GM23248 (cell line): Measurements from ENCODE around the gene FGD2. TPM values are rescaled to one million over a fixed set of nuclear protein-coding genes. Genes with fewer than 3 reads are reported as not detected.

Experiments used
- DNase-seq: peaks from one replicate; pipeline ENCODE4 v3.0.0-alpha.2; 2015
- H2AFZ ChIP-seq: fragments of 200-600 bp; sonication (generic); 2 replicates; pipeline ENCODE4 v1.6.1; 2016; ENCODE audit warnings: antibody characterized with exemption
- H3F3A ChIP-seq: fragments of 200-600 bp; sonication (generic); 2 replicates; pipeline ENCODE4 v1.6.1; 2016; ENCODE audit warnings: mild to moderate bottlenecking, antibody characterized with exemption, mixed run types; ENCODE audit not compliant: insufficient read depth
- H3K27ac ChIP-seq: fragments of 200-600 bp; sonication (generic); 2 replicates; pipeline ENCODE4 v1.5.1; 2016; ENCODE audit warnings: mild to moderate bottlenecking
- H3K27me3 ChIP-seq: fragments of 200-600 bp; sonication (generic); replicated peaks from 2 replicates; pipeline ENCODE4 v1.6.1; 2016; ENCODE audit warnings: mild to moderate bottlenecking; ENCODE audit not compliant: insufficient read depth
- H3K36me3 ChIP-seq: fragments of 200-600 bp; sonication (generic); 2 replicates; pipeline ENCODE4 v1.6.1; 2016; ENCODE audit warnings: low read depth, mild to moderate bottlenecking
- H3K4me1 ChIP-seq: fragments of 200-600 bp; sonication (generic); 2 replicates; pipeline ENCODE4 v1.6.1; 2016; ENCODE audit warnings: mild to moderate bottlenecking; ENCODE audit not compliant: insufficient read depth
- H3K4me2 ChIP-seq: fragments of 200-600 bp; sonication (generic); one replicate; pipeline ENCODE4 v1.6.1; 2016; ENCODE audit warnings: mild to moderate bottlenecking; ENCODE audit not compliant: unreplicated experiment
- H3K4me3 ChIP-seq: fragments of 200-600 bp; sonication (generic); 2 replicates; pipeline ENCODE4 v1.5.1; 2016; ENCODE audit warnings: mild to moderate bottlenecking
- H3K79me2 ChIP-seq: fragments of 200-600 bp; sonication (generic); 2 replicates; pipeline ENCODE4 v1.6.1; 2016; ENCODE audit warnings: mild to moderate bottlenecking; ENCODE audit not compliant: insufficient read depth
- H3K9ac ChIP-seq: fragments of 200-600 bp; sonication (generic); 2 replicates; pipeline ENCODE4 v1.6.1; 2016; ENCODE audit warnings: mild to moderate bottlenecking
- H3K9me2 ChIP-seq: fragments of 200-600 bp; sonication (generic); 2 replicates; pipeline ENCODE4 v1.6.1; 2016; ENCODE audit warnings: mixed run types, mild to moderate bottlenecking, moderate library complexity; ENCODE audit not compliant: insufficient read depth
- H3K9me3 ChIP-seq: fragments of 200-600 bp; sonication (generic); one replicate; pipeline ENCODE4 v1.6.1; 2017; ENCODE audit warnings: low read depth
- H4K20me1 ChIP-seq: fragments of 200-600 bp; sonication (generic); 2 replicates; pipeline ENCODE4 v1.6.0; 2016; ENCODE audit not compliant: insufficient read depth
- EZH2 ChIP-seq: fragments of 200-600 bp; sonication (generic); IDR thresholded peaks from 2 replicates; pipeline ENCODE4 v1.6.1; 2018; ENCODE audit warnings: antibody characterized with exemption, mild to moderate bottlenecking; ENCODE audit not compliant: insufficient read depth, poor library complexity, severe bottlenecking
- EZH2phosphoT487 ChIP-seq: fragments of 200-600 bp; sonication (generic); IDR thresholded peaks from 2 replicates; pipeline ENCODE4 v1.6.1; 2018; ENCODE audit warnings: antibody characterized with exemption, moderate library complexity, mild to moderate bottlenecking, low read depth; ENCODE audit not compliant: insufficient read depth
- WGBS, 2 experiments: methylation state at CpG; one replicate each; pipeline ENCODE4 v1.1.6; 2015 to 2017; ENCODE audit warnings: low lambda C conversion rate in 2 of 2, low coverage in 1 of 2; ENCODE audit errors: missing lambda C conversion rate in 2 of 2; 5-methylcytosine and 5-hydroxymethylcytosine counted together
- in situ Hi-C: fragments of 300-500 bp; cut with MboI; formaldehyde crosslinking; loops from 2 replicates; pipeline ENCODE4 v1.15.0; 2020
- polyA plus RNA-seq: library from polyadenylated mRNA; unstranded; fragments of >200 nt; fragmentation: Nextera tagmentation; extraction: Ambion mirVana; gene quantifications from 2 replicates; pipeline ENCODE4 v1.2.1, GENCODE V29; 2016
- total RNA-seq: library from RNA; depleted of rRNA; stranded (reverse); fragments of >200 nt; shearing (Covaris generic); gene quantifications from 2 replicates; pipeline ENCODE4 v1.2.3, GENCODE V29; 2014

FGD2 gene
- total and polyA plus RNA-seq, 2 experiments from 2014 or later: not detected

- Histone ChIP-seq H3K4me2 (no peak overlapping the region), H3K27ac (no peak overlapping the region), H4K20me1 (no peaks in the 10 kb centered on the region), H3K9me2 (no peaks in the 10 kb centered on the region), H3K79me2 (no peaks in the 10 kb centered on the region), H3K4me3 (no peak overlapping the region), H3F3A (peaks cover 6% of the 10 kb centered on the region; the same call in 1 of the 2 replicates), H3K9ac (no peak overlapping the region), H3K9me3 (no peaks in the 10 kb centered on the region), H3K4me1 (0 out of 2 replicates have a peak, but pooled peaks cover 2% of the 10 kb centered on the region), H3K27me3 (no peaks in the 10 kb centered on the region), H2AFZ (no peak overlapping the region), H3K36me3 (no peaks in the 10 kb centered on the region)
- WGBS, 2 experiments: 89 to 92% methylated on average over 11 of the region's 11 CpGs
- in situ Hi-C loops: loop anchor here (10.0 kb wide), 1 partner anchor 121 kb away; the partner anchor contains the start of gene PIM1
- no peak for DNase-seq
- TF ChIP-seq EZH2phosphoT487 (no peak), EZH2 (no peak)
Measured at GRCh38 chr6:37054171-37054570, 48.7 kb downstream of the FGD2 start.

- 80 to 84% methylated on average over 9 of the region's 9 CpGs for WGBS, 2 experiments
- in situ Hi-C loops: loop anchor here (10.0 kb wide), 1 partner anchor 120 kb away; the partner anchor contains the start of gene PIM1
- Histone ChIP-seq H3K4me3 (no peak overlapping the region), H3K27me3 (no peaks in the 10 kb centered on the region), H3F3A (peaks cover 7% of the 10 kb centered on the region; the same call in 1 of the 2 replicates), H3K9me3 (no peaks in the 10 kb centered on the region), H3K4me2 (no peak overlapping the region), H3K79me2 (no peaks in the 10 kb centered on the region), H2AFZ (no peak overlapping the region), H4K20me1 (no peaks in the 10 kb centered on the region), H3K27ac (no peak overlapping the region), H3K36me3 (no peaks in the 10 kb centered on the region), H3K9me2 (no peaks in the 10 kb centered on the region), H3K4me1 (peaks cover 4% of the 10 kb centered on the region), H3K9ac (no peak overlapping the region)
- TF ChIP-seq EZH2phosphoT487 (no peak), EZH2 (no peak)
- no peak for DNase-seq
Measured at GRCh38 chr6:37054580-37054979, 49.1 kb downstream of the FGD2 start.

GRCh38 chr6:37056112-37056403 is 50.6 kb downstream of the FGD2 start:
- H3K27ac ChIP-seq: no peak overlapping the region
- H4K20me1 ChIP-seq: no peaks in the 10 kb centered on the region
- no peaks in the 10 kb centered on the region for H3K9me2 ChIP-seq
- no peaks in the 10 kb centered on the region for H3K27me3 ChIP-seq
- H3K9ac ChIP-seq: no peak overlapping the region
- WGBS, 2 experiments: 88 to 95% methylated on average over 8 of the region's 8 CpGs
- peaks cover 16% of the 10 kb centered on the region; the same call in 1 of the 2 replicates for H3F3A ChIP-seq
- TF ChIP-seq EZH2phosphoT487 (no peak), EZH2 (no peak)
- H3K4me1 ChIP-seq: peaks cover 13% of the 10 kb centered on the region
- H2AFZ ChIP-seq: no peak overlapping the region
- in situ Hi-C loops: loop anchor here (10.0 kb wide), 1 partner anchor 119 kb away; the partner anchor contains the start of gene PIM1
- H3K79me2 ChIP-seq: no peaks in the 10 kb centered on the region
- H3K4me2 ChIP-seq: no peak overlapping the region
- no peaks in the 10 kb centered on the region for H3K9me3 ChIP-seq
- H3K4me3 ChIP-seq: no peak overlapping the region
- H3K36me3 ChIP-seq: no peaks in the 10 kb centered on the region
- no peak for DNase-seq

GRCh38 chr6:37056439-37057127 is 51.1 kb downstream of the FGD2 start:
- peak; percentile 48 for DNase-seq
- no peaks in the 10 kb centered on the region for H3K9me2 ChIP-seq
- H2AFZ ChIP-seq: no peak overlapping the region
- H3F3A ChIP-seq: peaks cover 16% of the 10 kb centered on the region; the same call in 1 of the 2 replicates
- H4K20me1 ChIP-seq: no peaks in the 10 kb centered on the region
- H3K9ac ChIP-seq: no peak overlapping the region
- no peaks in the 10 kb centered on the region for H3K36me3 ChIP-seq
- no peak overlapping the region for H3K4me2 ChIP-seq
- 81 to 88% methylated on average over 13 to 16 of the region's 16 CpGs for WGBS, 2 experiments
- TF ChIP-seq EZH2phosphoT487: no peak
- no peak for TF ChIP-seq EZH2
- no peaks in the 10 kb centered on the region for H3K27me3 ChIP-seq
- H3K4me1 ChIP-seq: peaks cover 13% of the 10 kb centered on the region
- in situ Hi-C loops: loop anchor here (10.0 kb wide), 1 partner anchor 118 kb away; the partner anchor contains the start of gene PIM1
- H3K4me3 ChIP-seq: no peak overlapping the region
- no peaks in the 10 kb centered on the region for H3K9me3 ChIP-seq
- no peaks in the 10 kb centered on the region for H3K79me2 ChIP-seq
- H3K27ac ChIP-seq: no peak overlapping the region
